Measurements from ENCODE around the gene PCNX2.
A peak's percentile ranks its signal among the peaks of the same experiment; 100 is the strongest.

Gene PCNX2

GRCh38 chr1:233241759-233242158, 53.8 kb downstream of the PCNX2 start:
- TF ChIP-seq CTCF (IDR thresholded peaks at IDR 0.05; ENCODE audit: insufficient read depth, low read length, poor library complexity, severe bottlenecking), result no peak
- no peak for DNase-seq (ENCODE audit: extremely low read depth, insufficient read length)
- H3K27me3 ChIP-seq (replicated peaks; ENCODE audit: control insufficient read depth, insufficient read depth, low read length), result no peaks in the 10 kb centered on the region
- no peaks in the 10 kb centered on the region for H3K36me3 ChIP-seq (ENCODE audit: control insufficient read depth, insufficient read depth, low read length)
- no peak overlapping the region for H3K4me3 ChIP-seq (replicated peaks; ENCODE audit: low read depth, low read length)

GRCh38 chr1:233240829-233241682, 54.5 kb downstream of the PCNX2 start:
- Histone ChIP-seq H3K4me3 (replicated peaks; ENCODE audit: low read depth, low read length) (no peak overlapping the region), H3K27me3 (replicated peaks; ENCODE audit: control insufficient read depth, insufficient read depth, low read length) (no peaks in the 10 kb centered on the region), H3K36me3 (ENCODE audit: control insufficient read depth, insufficient read depth, low read length) (no peaks in the 10 kb centered on the region)
- TF ChIP-seq CTCF (IDR thresholded peaks at IDR 0.05; ENCODE audit: insufficient read depth, low read length, poor library complexity, severe bottlenecking), result peak; percentile 44
- DNase-seq (ENCODE audit: extremely low read depth, insufficient read length), result no peak

- no peaks in the 10 kb centered on the region for H3K27me3 ChIP-seq (replicated peaks; ENCODE audit: control insufficient read depth, insufficient read depth, low read length)
- DNase-seq (ENCODE audit: extremely low read depth, insufficient read length), result no peak
- H3K36me3 ChIP-seq (ENCODE audit: control insufficient read depth, insufficient read depth, low read length), result no peaks in the 10 kb centered on the region
- H3K4me3 ChIP-seq (replicated peaks; ENCODE audit: low read depth, low read length), result no peak overlapping the region
- no peak for TF ChIP-seq CTCF (IDR thresholded peaks at IDR 0.05; ENCODE audit: insufficient read depth, low read length, poor library complexity, severe bottlenecking)
These were observed 55.2 kb downstream of the PCNX2 start for GRCh38 chr1:233240371-233240770.

GRCh38 chr1:233238884-233239431, 56.6 kb downstream of the PCNX2 start:
- H3K4me3 ChIP-seq (replicated peaks; ENCODE audit: low read depth, low read length), result no peak overlapping the region
- H3K27me3 ChIP-seq (replicated peaks; ENCODE audit: control insufficient read depth, insufficient read depth, low read length), result no peaks in the 10 kb centered on the region
- DNase-seq (ENCODE audit: extremely low read depth, insufficient read length), result no peak
- TF ChIP-seq CTCF (IDR thresholded peaks at IDR 0.05; ENCODE audit: insufficient read depth, low read length, poor library complexity, severe bottlenecking), result no peak
- H3K36me3 ChIP-seq (ENCODE audit: control insufficient read depth, insufficient read depth, low read length), result no peaks in the 10 kb centered on the region; the same call in 1 of the 2 replicates

- TF ChIP-seq CTCF (IDR thresholded peaks at IDR 0.05; ENCODE audit: insufficient read depth, low read length, poor library complexity, severe bottlenecking), result no peak
- no peaks in the 10 kb centered on the region; the same call in 1 of the 2 replicates for H3K36me3 ChIP-seq (ENCODE audit: control insufficient read depth, insufficient read depth, low read length)
- DNase-seq (ENCODE audit: extremely low read depth, insufficient read length), result no peak
These were observed 57.9 kb downstream of the PCNX2 start for GRCh38 chr1:233237647-233238046.

More at GRCh38 chr1:233237647-233238046, 57.9 kb downstream of the PCNX2 start:
- no peaks in the 10 kb centered on the region for H3K27me3 ChIP-seq (replicated peaks; ENCODE audit: control insufficient read depth, insufficient read depth, low read length)
- no peak overlapping the region for H3K4me3 ChIP-seq (replicated peaks; ENCODE audit: low read depth, low read length)

All from GM06990 (cell line).